GM18502 (cell line): Measurements from ENCODE around the gene BTBD9.

Experiments
- ATAC-seq: cut with Tn5 transposase; IDR thresholded peaks from one replicate; pipeline ENCODE4 v1.9.1; 2021; ENCODE audit warnings: mild to moderate bottlenecking; ENCODE audit not compliant: unreplicated experiment, poor library complexity

BTBD9 gene

GRCh38 chr6:38492031-38492430 is 147.7 kb downstream of the BTBD9 start:
- ATAC-seq, result no peak

- ATAC-seq, result no peak
Measured at GRCh38 chr6:38489951-38490350, 149.8 kb downstream of the BTBD9 start.

GRCh38 chr6:38487423-38487822 is 152.3 kb downstream of the BTBD9 start:
- ATAC-seq, result no peak

GRCh38 chr6:38485488-38485887 is 154.2 kb downstream of the BTBD9 start:
- ATAC-seq, result no peak

- no peak for ATAC-seq
Measured at GRCh38 chr6:38484656-38485055, 155.1 kb downstream of the BTBD9 start.

GRCh38 chr6:38483526-38483925 is 156.2 kb downstream of the BTBD9 start:
- peak; percentile 60 for ATAC-seq

- ATAC-seq, result no peak
Measured at GRCh38 chr6:38482466-38482865, 157.3 kb downstream of the BTBD9 start.

- no peak for ATAC-seq
Measured at GRCh38 chr6:38481851-38482250, 157.9 kb downstream of the BTBD9 start.

GRCh38 chr6:38481211-38481836 is 158.4 kb downstream of the BTBD9 start:
- ATAC-seq, result no peak

GRCh38 chr6:38480036-38480435 is 159.7 kb downstream of the BTBD9 start:
- ATAC-seq, result no peak

- no peak for ATAC-seq
Measured at GRCh38 chr6:38479331-38479730, 160.4 kb downstream of the BTBD9 start.

GRCh38 chr6:38477680-38478260 is 162.0 kb downstream of the BTBD9 start:
- ATAC-seq, result no peak

GRCh38 chr6:38476888-38477287 is 162.8 kb downstream of the BTBD9 start:
- no peak for ATAC-seq

GRCh38 chr6:38476141-38476540 is 163.6 kb downstream of the BTBD9 start:
- ATAC-seq, result no peak

- no peak for ATAC-seq
Measured at GRCh38 chr6:38470548-38470947, 169.2 kb downstream of the BTBD9 start.

GRCh38 chr6:38467566-38467965 is 172.2 kb downstream of the BTBD9 start:
- no peak for ATAC-seq

- no peak for ATAC-seq
Measured at GRCh38 chr6:38460186-38460585, 179.5 kb downstream of the BTBD9 start.

GRCh38 chr6:38459291-38459690 is 180.4 kb downstream of the BTBD9 start:
- ATAC-seq, result no peak

- no peak for ATAC-seq
Measured at GRCh38 chr6:38453861-38454260, 185.9 kb downstream of the BTBD9 start.

- ATAC-seq, result no peak
Measured at GRCh38 chr6:38452816-38453660, 186.7 kb downstream of the BTBD9 start.

GRCh38 chr6:38450717-38451116 is 189.0 kb downstream of the BTBD9 start:
- no peak for ATAC-seq
